Bone marrow (tissue), 2 donors: ENCODE measurements around the gene ULK3.

ENCODE experiments used
- DNase-seq, 2 donors: peaks; one replicate each; lab custom pipeline; 2025; lab: John Stamatoyannopoulos, UW

The ULK3 gene

DNA sequence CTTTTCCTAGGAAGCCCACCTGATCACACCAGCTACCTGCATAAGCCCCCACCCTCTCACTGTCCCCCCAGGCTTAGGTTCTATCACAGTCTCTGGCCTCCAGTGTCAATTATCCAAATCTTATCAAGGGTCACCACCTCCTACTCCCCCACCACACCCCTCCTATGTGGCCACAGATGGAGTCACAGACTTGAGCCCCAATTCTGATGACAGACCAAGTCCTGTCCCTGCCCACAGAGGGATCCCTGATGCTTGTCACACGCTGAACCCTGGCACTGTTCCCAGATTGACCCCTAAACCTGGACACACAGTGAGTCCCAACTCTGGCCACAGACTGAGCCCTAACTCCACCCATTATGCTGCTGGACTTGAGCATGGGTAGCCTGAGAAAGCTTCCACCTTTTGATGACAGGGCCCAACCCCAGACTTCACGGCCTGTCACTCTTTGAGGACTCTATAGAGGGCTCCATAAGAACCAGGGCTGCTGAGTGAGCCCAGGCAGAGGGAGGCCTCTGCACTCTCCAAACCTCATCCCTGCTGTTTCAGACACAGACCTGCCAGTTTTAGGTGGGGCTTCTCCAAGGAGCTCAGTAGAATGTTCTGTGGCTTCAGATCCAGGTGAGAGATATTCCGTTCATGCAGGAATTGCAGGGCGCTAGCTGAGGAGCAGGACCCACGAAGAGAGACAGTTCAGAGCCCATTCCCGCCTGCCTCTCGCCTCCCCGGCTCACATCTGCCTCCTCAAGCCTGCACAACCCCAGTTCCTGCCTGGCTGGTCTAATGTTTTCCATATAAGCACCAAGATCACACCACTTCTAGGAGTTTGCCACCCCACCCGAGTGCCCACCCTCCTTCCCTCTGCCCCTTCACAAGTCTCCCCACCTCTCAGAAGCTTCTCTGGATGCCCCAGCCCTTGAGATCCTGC, 1.8 kb downstream of the ULK3 start:
- no peak for DNase-seq

DNA sequence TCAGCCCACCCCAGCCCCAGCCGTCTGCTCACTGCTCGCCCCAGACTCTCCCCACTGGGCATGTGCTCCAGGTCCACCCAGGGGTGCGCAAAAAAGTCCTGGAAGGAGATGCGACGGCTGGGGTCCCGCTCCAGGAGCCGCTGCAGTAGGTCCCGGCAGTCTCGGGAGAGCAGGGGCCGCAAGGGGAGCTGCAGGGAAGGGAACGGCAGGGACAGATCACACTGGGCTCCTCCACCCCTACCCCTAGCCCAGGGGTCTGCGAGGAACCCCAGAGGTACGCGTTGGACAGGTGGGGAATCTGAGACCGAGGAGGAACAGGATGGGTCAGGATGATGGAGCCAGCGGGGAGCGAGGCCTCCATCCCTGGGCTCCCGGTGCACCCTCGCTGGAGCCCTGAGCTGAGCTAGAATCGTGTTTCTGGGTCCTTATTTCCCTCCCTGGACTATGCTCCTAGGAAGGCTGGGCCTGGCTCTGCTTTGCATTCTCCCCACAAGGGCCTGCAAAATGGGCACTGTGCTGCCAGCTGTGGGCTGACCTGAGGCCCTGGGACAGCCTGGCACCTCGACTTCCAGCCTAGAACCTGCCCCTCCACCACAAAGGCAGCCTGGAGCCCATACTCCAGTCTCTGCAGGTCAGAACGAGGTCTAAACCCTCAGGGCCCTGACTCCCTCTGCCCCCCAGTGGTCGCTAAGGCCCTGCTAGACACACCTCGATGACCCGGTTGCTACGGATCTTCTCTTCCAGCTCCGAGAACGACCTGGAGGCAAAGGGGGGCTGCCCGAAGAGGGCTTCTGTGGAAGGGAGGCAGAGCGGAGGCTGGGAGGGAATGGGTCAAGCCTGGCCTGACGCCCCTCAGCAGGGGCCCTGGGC, 3.2 kb downstream of the ULK3 start:
- DNase-seq = no peak

DNA sequence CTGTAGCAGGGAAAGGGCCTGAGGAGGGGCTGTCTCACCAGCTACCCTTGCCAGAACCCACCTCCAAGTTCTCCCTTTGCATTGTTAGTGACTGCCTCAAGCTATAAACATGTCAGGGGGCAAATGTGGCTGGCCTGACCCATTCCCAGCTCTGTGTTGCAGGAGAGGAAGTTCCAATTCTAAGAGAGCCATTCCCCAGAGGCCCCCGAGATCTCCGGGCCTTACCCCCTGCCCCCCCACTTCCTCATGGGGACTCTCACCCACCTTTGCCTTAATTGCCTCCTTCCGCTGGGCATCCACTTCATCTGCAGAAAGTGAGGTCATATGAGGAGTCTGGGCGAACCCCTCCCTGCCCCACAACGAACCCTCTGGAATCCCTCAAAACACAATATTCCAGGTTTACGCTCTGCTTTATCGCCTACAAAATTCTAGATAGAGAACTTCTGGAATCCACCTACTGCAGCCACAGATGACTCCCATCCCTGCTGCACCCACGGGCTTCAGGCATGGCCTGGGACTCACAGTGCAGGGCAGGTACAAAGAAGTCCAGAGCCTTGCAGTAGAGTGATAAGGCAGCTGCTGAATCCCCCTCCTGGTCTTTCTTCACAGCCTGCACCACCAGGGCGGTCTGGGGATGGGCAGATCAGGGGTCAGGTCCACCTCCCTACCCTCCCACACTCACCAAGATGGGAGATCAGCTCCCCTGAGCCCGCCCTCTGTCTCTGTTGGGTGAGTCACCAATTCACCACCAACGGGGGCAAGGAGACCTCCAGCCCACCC, 4.0 kb downstream of the ULK3 start:
- DNase-seq = no peak

DNA sequence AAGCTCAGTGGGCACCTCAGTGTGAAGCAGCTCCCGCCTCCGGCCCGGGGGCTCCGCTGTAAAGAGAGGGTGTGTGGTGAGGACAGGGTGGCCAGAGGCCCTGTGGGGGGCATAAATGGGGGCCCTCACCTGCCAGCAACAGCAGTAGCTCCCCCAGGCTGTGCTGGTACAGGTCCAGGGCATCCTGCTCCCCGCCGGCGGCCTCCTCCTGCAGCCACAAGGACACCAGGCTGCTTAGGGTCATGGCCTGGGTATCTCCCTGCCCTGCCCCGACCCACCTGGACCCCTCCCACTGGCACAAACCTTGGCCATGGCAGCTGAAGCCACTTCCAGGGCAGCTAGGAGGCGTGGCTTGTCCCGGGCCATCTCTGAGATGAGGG, 4.8 kb downstream of the ULK3 start:
- no peak for DNase-seq

DNA sequence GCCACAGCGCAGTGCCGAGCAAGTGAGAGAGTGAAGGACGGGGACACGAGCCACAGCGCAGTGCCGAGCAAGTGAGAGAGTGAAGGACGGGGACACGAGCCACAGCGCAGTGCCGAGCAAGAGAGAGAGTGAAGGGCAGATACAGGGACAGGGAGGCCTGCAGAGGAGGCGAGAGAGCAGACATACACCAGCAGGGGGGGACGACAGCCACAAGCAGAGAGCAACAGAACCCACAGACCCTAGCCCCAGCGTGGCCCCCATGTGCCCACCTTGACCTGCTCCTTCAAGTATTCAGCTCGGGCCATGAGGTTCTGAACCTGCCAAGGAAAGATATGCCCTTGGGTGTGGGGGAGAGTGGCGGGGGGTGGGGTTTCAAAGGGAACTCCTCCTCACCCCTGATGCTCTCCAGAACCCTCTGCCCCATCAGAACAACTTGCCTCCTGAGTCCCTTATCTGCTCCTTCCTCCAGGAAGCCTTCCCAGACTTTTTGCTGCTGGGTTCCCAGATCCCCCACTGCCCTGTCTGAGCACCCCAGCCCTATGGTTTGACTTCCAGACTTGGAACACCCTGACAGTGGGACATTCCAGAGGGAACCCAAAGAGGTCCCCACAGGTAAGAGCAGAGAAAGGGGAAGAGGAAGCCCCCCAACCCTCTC, 5.3 kb downstream of the ULK3 start:
- DNase-seq = no peak

DNA sequence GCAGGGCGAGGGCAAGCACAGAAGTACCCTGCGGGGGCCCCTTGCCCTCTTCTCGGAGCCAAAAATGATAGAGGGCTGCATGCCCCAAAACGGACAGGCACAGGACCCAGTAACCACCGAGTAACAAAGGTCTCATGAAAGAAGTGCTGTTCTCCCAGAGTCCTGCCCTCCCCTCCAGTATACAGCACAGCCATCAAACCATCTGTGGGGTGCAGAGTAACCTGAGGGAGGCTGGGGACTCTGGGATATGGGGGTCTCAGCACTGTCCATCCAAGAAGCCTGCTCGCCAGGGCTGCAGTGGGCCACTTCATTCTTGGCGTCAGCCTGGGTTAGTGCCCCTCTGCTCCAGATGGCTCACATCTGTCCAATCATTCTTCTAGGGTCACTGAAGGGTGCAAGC, 6.1 kb downstream of the ULK3 start:
- no peak for DNase-seq

DNA sequence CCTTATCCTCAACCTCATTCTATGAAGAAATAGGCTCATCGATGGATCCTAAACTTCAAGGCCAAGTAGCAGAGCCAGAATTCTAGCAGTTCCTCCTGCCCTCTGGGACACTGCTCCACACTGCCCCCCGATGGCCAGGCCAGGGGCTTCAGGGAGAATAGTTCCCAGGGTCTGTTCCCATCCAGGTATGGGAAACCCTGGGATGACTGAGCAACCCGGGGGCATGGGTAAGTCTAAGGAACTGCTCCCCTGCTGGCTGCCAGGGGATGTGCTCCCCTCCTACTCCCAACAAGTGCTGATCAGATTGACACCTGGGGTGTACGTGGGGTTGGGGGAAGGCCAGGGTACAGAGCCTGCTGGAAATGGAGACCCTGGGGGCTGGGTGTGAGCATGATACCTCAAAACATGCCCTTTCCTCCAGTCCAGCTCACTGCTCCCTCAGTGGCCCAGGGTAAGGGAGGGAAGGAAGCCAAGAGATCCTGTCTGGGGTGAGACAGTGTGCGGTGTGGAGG, 7.6 kb downstream of the ULK3 start:
- DNase-seq = no peak

DNA sequence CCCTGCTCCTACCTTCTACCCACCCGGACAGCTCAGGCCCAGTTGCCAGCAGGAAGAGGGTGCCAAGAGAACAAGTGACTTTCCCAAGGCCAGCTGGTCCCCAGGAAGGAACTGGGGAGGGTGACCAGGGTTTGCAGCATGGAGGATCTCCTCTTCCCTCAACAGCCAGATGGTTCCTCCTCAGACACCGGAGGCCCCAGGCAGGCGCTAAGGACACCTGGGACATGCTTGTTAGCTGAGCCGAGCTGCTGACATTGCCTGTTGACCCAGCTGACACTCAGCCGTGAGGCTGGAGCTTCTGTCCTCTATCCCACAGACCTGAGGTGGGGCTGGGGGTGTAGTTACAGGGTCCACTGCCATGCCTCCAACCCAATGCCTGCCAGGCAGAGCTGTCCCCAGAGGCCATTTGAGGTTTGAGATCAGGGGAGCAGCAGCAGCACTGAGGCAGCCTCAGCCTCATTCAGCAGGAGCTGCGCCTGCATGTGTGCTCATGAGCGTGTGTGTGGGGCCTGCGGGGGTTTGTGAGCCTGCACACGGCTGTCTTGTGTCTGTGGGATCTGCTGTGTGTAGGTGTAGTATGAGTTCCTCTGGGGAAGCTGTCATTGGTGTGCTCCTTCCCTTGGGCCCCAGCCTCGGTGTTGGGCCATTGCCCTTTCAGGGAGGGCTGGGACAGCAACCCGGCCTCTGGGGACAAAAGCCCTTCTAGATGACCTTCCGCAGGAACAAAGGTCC, 9.4 kb downstream of the ULK3 start:
- no peak for DNase-seq

DNA sequence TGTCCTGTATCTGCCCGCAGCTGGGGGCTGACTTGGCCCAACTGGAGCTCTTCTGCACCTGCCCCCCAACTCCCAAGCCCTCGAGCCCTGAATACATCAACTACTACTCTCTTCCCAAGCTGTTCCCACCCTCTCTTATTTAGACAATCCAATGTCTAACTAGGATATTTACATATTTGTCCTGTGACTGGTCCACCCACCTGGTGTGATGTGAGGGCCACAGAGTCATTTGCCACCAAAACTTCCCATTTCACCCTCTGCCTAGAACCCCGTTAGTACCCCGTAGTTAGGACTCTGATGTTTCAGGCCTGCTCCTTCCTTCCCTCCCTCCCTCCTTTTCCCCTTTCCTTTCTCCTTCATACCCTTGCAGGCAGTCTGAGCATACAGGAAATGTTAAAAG, 10.1 kb downstream of the ULK3 start:
- no peak for DNase-seq

DNA sequence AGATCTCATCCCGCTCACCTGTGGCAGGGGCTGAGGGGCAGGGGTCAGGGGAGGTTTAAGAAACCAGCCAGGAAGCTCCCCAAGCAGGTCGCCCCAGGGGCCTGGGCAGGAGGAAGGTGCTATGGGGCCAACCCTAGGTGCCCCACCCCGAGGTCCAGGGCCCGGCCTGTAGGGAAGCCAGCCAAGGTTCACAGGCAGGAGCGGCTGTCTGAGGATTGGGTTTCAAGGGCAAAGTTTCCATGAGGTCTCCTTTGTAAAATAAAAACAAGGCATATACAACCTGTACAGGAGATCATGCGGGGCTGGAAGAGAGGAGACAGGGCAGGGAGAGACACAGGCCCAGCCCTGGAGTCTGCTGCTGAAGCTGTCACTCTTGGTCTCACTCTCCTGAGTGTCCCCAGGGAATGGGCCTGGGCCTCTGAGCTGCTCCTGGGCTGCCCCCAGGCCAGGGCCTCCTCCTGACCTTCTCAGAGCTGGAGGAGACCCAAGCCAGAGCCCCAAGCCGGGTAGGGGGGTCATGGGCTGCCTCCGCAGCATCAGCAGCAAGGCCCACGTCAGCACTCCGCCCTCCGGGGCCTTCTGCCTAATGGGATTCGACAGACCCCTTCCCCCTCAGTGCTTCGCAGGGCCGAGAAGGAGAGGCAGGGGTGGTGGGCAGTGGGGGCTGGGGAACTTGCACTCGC, 11.0 kb downstream of the ULK3 start:
- no peak for DNase-seq

DNA sequence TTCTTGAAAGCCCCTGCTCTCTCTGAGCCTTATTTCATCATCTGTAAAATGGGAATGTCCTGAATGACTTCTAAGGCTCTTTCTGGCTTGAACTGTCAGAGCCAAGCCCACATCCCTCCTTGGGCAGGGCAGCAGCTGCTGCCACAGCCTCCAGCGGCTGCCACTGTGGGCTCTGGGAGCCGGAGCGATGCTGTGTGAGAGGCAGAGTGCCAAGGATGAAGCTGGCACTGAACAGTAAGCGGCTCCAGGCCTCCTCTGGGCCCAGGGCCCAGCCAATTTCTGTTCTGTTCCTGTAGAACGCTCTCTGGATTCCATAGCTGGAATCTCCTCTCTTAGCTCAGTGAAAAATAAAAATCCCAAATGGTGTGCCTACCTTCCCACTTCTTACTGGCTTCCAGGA, 12.1 kb downstream of the ULK3 start:
- DNase-seq = no peak

DNA sequence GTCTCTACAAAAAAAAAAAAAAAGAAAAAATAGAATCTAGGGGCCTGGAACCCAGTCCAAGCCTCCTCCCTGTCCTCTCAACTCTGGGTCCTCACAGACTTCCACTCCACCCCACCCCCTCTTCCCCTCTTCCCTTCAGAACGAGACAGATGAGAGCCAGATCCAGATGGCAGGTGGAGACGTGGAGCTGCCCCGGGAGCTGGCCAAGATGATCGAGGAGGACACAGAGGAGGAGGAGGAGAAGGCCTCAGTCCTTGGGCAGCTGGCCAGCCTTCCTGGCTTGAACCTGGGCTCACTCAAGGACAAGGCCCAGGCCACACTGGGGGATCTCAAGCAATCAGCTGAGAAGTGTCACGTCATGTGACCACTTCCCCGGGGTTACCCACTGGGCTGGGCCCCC, 13.0 kb downstream of the ULK3 start:
- DNase-seq = no peak

DNA sequence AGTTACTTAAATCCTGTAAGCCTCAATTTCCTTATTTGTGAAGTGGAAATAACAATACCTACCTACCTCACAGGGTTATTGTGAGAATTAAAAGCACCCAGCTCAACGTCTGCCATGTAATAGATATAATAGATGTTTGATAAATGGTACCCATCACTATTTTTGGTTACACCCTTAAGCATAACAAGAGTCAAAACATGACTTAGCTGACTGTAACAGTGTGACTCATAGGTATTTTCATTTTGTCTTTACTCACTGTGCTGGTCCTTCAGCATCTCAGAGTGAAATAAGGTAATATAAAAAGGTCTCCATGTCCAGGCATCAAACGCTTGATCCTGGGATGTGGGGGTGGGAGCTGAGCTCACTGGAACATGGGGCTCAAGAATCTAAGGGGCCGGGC, 13.5 kb downstream of the ULK3 start:
- DNase-seq = no peak

DNA sequence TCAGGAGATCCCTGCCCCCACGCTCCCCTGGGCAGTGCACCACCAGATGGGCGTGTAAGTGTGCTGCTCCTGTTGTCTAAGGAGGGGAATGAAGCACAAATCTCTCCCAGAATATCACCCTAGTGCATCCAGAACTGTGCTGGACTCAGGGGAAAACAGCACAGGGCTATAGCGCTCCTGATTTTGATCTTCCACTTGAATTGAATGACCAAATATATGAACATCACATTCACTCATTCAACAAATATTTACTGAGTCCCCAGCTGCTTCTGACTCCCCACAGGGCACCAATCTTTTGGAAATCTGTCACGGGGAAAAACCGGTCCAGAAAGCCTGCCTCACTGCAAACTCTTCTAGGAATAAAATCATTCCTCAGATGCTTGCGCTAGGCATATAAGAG, 14.1 kb downstream of the ULK3 start:
- DNase-seq = no peak

DNA sequence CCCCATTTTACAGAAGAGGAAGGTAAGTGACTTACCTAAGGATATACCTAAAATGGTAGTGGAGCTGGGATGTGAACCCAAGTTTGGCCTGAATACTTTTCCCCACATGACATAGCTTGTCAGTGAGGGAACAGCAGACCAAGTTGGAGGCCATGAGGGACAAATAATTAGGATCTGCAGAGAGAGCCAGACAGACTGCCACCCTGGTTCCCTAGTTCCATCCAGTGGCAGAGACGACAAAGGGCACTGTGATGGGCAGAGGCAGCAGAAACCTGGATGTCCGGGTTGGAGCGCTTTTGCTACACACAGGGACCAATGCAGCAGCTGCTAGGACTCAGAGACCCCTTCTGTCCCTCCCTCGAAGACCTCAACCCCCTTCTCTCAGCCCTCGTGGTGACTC, 15.3 kb downstream of the ULK3 start:
- no peak for DNase-seq

DNA sequence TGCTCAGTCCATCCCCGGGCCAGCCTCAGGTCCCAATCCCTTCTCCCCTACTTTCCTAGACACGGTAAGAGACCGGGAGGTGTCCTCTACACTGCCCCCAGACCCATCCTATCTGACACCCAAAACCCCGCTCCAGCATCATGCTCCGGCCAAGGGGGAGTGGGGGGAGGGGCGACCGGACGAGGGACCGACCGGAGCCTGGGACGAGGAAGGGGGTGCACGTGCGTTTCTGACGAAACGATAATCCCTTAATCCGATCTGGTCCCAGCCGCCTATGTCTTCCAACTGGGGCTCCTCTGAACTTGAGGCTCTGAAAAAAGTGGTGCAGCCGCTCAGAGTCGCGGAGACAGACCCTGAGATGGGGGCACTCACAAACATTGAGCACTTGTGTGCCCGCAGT, 16.0 kb downstream of the ULK3 start:
- no peak for DNase-seq

DNA sequence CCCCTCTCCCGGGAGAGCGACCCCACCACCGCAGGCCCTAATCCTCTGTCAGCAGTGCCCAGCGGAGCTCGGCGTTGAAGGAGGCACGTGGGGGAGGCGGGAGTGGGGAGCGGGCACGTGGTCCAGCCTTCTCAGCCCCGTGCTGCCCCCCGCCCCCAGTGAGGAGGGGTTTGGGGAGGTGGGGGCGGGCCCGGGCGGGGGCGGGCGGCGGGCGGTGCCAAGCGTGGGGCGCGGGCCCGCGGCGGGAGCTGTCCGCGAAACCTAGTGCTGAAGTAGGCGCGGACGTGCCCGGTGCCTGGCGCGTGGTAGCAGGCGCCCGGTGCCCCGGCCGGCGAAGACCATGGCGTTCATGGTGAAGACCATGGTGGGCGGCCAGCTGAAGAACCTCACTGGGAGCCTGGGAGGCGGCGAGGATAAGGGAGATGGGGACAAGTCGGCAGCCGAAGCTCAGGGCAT, 16.6 kb downstream of the ULK3 start, which contains the start of gene CPLX3:
Gene CPLX3 (plus strand): TSS at position 264 of the 456 bp plus-strand sequence. CDS start 77 bp downstream, at position 341.
- no peak for DNase-seq

DNA sequence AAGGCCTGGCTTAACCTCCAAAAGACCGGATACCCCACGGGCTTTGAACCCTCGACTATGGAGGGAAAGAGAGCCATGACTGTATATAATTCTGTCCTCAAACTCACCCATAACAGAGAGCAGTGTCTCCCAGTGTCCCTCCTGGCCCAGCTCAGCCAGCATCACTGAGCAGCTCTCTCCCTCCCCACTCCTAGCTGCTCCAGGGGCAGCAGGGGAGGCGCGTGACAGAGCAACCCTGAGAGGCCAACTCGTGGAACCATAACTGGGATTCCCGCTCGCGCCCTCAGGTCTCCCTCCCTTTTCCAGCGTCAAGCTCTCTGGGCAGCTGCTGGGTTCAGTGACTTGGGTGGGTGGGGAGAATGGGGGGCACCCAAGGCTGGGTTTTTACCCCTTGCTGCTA, 17.1 kb downstream of the ULK3 start:
- DNase-seq = no peak

DNA sequence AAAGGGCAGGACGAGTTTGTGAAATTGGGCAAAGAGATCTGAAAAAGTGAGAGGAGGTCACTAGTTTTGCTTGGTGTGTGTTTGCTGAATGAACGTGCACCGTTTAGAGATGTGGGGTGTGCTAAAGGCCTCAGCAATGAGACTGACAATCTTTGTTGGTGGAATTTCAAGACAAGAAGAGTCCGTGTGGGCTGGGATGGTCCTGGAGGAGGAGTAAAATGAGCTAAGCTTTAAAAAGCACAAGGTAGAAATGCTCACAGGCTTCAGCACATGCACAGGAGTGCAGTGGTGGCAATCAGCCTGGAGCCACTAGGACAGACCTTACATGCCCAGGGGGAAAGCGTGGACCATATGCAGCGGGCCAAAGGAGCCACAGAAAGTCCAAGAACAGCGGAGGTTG, 18.0 kb downstream of the ULK3 start:
- no peak for DNase-seq

DNA sequence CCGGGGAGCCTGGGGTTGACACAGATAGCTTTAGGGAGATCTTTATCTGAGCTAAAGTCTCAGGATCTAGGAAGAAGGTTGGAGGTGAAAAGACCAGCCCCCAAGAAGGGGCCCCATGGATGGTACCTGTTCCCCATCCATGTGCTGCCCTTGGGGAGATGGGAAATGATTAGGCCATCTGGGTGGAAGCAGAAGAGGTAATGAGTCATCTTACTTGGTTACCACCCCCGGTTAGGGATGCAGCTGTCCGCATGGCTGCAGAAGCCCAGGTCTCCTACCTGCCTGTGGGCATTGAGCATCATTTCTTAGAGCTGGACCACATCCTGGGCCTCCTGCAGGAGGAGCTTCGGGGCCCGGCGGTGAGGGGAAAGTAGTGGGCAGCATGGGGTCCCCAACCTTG, 19.6 kb downstream of the ULK3 start:
- DNase-seq = no peak
